HepG2 (cell line): ENCODE data around the gene FAM20C. TPM values are rescaled to one million over a fixed set of nuclear protein-coding genes. Genes with fewer than 3 reads are reported as not detected.

ENCODE experiments used
- CCAR2 ChIP-seq: fragments of 200-400 bp; formaldehyde crosslinking; optimal IDR thresholded peaks from 2 replicates; pipeline ENCODE3; 2018; ENCODE audit warnings: low read depth, mild to moderate bottlenecking, low read length, moderate library complexity
- FOXK2 ChIP-seq: fragments of 450-650 bp; IDR thresholded peaks from 2 replicates; pipeline ENCODE4 v1.6.1; 2016
- HHEX ChIP-seq: IDR thresholded peaks from 2 replicates; pipeline ENCODE4 v1.6.1; 2016; ENCODE audit warnings: control low read depth
- HNF4A ChIP-seq: sonication (generic); formaldehyde crosslinking; IDR thresholded peaks from 2 replicates; pipeline ENCODE4 v1.4.0; 2020; ENCODE audit warnings: missing genetic modification reagents
- KLF13 ChIP-seq: sonication (generic); formaldehyde crosslinking; IDR thresholded peaks from 2 replicates; pipeline ENCODE4 v1.4.0; 2020; ENCODE audit warnings: mild to moderate bottlenecking, missing genetic modification reagents
- NFIB ChIP-seq: sonication (generic); formaldehyde crosslinking; IDR thresholded peaks from 2 replicates; pipeline ENCODE4 v1.9.0; 2021; ENCODE audit warnings: missing genetic modification reagents, mild to moderate bottlenecking, borderline replicate concordance
- PLRG1 ChIP-seq: fragments of 450-650 bp; conservative IDR thresholded peaks from 2 replicates; pipeline ENCODE4 v1.6.1; 2016
- RBAK ChIP-seq: sonication (generic); formaldehyde crosslinking; IDR thresholded peaks from 2 replicates; pipeline ENCODE4 v1.5.1; 2020; ENCODE audit warnings: mild to moderate bottlenecking, missing genetic modification reagents
- RBM22 ChIP-seq: fragments of 200-400 bp; formaldehyde crosslinking; optimal IDR thresholded peaks from 2 replicates; pipeline ENCODE3; 2017; ENCODE audit warnings: mild to moderate bottlenecking, low read length, moderate library complexity
- REL ChIP-seq: sonication (generic); formaldehyde crosslinking; conservative IDR thresholded peaks from 2 replicates; pipeline ENCODE4 v1.8.0; 2022; ENCODE audit warnings: mild to moderate bottlenecking, missing genetic modification reagents, moderate library complexity
- ZBTB38 ChIP-seq: sonication (generic); formaldehyde crosslinking; IDR thresholded peaks from 2 replicates; pipeline ENCODE4 v1.5.1; 2020; ENCODE audit warnings: mild to moderate bottlenecking, missing genetic modification reagents
- ZC3H13 ChIP-seq: sonication (generic); formaldehyde crosslinking; IDR thresholded peaks from 2 replicates; pipeline ENCODE4 v1.8.1; 2023; ENCODE audit warnings: mild to moderate bottlenecking, missing genetic modification reagents, moderate library complexity
- ZFP90 ChIP-seq: sonication (generic); formaldehyde crosslinking; IDR thresholded peaks from 2 replicates; pipeline ENCODE4 v1.8.0; 2022; ENCODE audit warnings: missing genetic modification reagents, mild to moderate bottlenecking, inconsistent platforms, borderline replicate concordance
- ZNF282 ChIP-seq: fragments of 450-650 bp; IDR thresholded peaks from 2 replicates; pipeline ENCODE4 v1.6.1; 2018; ENCODE audit not compliant: partially characterized antibody
- ZNF543 ChIP-seq: sonication (generic); formaldehyde crosslinking; IDR thresholded peaks from 2 replicates; pipeline ENCODE4 v1.4.0; 2020; ENCODE audit warnings: mild to moderate bottlenecking, missing genetic modification reagents
- ZNF616 ChIP-seq: sonication (generic); formaldehyde crosslinking; IDR thresholded peaks from 2 replicates; pipeline ENCODE4 v1.5.0; 2020; ENCODE audit warnings: low read depth, mild to moderate bottlenecking, missing genetic modification reagents
- ZNF652 ChIP-seq: IDR thresholded peaks from 2 replicates; pipeline ENCODE4 v1.6.1; 2016; ENCODE audit warnings: low read depth, borderline replicate concordance
- ZNF792 ChIP-seq: IDR thresholded peaks from 2 replicates; pipeline ENCODE4 v1.6.1; 2016
- ZSCAN21 ChIP-seq: sonication (generic); formaldehyde crosslinking; IDR thresholded peaks from 2 replicates; pipeline ENCODE4 v1.8.0; 2022; ENCODE audit warnings: mild to moderate bottlenecking, missing genetic modification reagents, moderate library complexity, borderline replicate concordance
- polyA plus RNA-seq, 8 experiments: library from polyadenylated mRNA; depleted of rRNA in 3 of 8; stranded (reverse) in 7 of 8; unstranded in 1 of 8; fragments of >200 nt; fragmentation: Illumina TruSeq in 4 of 8; extraction: Trizol in 4 of 8; gene quantifications; 2 replicates each; pipeline versions ENCODE4 v1.2.1 to v1.2.3, GENCODE V29; 2011 to 2016; ENCODE audit warnings: low read depth in 4 of 8, missing spikeins in 1 of 8, mixed read lengths in 1 of 8; ENCODE audit not compliant: insufficient read depth in 1 of 8
- total RNA-seq, 5 experiments: library from RNA; depleted of rRNA; stranded (reverse); fragments of >200 nt; fragmentation: Illumina TruSeq; extraction: Trizol; gene quantifications; 2 replicates each; pipeline ENCODE4 v1.2.3, GENCODE V29; 2016; ENCODE audit warnings: low read depth in 1 of 5
- TF ChIP-seq, protein P1 (sequence below): sonication (generic); formaldehyde crosslinking; IDR thresholded peaks from 2 replicates; pipeline ENCODE4 v1.4.0; 2020; ENCODE audit warnings: missing genetic modification reagents
- TF ChIP-seq, protein P2 (sequence below): IDR thresholded peaks from 2 replicates; pipeline ENCODE4 v1.6.1; 2012; ENCODE audit warnings: inconsistent platforms
- TF ChIP-seq, protein P3 (sequence below): sonication (generic); formaldehyde crosslinking; IDR thresholded peaks from 2 replicates; pipeline ENCODE4 v1.5.0; 2020; ENCODE audit warnings: missing genetic modification reagents
- TF ChIP-seq, protein P4 (sequence below): IDR thresholded peaks from 2 replicates; pipeline ENCODE4 v1.6.1; 2018; ENCODE audit warnings: missing genetic modification reagents, mild to moderate bottlenecking, missing compliant biosample characterization
- TF ChIP-seq, protein P5 (sequence below): sonication (generic); formaldehyde crosslinking; IDR thresholded peaks from 2 replicates; pipeline ENCODE4 v1.5.0; 2020; ENCODE audit warnings: missing genetic modification reagents

Gene FAM20C
- total and polyA plus RNA-seq, 2 of the 13 experiments (the other 11 are each of a cell fraction or from before 2014, with no cell fraction given), result 11.9 to 19.9 TPM

DNA sequence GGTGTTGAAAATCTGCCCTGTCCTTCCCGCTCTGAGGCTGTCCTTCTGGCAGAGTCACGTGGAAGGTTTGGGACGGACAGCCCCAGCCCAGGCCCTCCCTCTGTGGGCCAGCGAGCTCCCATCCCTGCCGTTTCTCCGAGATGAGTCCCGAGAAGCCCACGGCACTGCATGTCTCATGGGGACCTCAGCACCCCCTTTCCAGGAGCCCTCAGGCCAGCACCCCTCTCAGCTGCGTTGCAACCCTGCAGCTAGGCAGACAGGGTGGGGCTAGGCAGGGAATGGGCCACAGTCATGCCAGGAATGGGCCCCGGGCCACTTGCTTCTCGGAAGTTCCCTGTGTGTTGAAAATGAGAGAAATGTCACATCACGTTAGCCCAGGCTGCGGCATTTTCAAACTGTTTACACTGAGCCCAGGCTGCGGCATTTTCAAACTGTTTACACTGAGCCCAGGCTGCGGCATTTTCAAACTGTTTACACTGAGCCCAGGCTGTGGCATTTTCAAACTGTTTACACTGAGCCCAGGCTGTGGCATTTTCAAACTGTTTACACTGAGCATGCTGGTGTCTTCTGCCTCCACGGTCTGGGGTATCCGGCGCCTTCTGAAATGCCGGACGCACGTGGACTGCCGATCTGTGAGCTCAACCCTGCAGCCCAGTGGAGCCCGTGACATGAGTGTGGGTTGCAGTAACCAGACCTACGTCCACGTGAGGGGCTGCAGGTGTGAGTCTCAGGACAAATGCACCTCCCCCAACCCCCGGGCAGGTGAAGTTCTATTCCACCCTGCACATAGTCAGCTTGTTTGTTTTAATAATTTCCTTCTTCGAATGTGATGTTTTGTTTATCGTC is 42.6 kb downstream of the FAM20C start (continued):
- no peak for TF ChIP-seq ZNF652 (CRISPR knock-in tag)
- TF ChIP-seq, protein P1, sequence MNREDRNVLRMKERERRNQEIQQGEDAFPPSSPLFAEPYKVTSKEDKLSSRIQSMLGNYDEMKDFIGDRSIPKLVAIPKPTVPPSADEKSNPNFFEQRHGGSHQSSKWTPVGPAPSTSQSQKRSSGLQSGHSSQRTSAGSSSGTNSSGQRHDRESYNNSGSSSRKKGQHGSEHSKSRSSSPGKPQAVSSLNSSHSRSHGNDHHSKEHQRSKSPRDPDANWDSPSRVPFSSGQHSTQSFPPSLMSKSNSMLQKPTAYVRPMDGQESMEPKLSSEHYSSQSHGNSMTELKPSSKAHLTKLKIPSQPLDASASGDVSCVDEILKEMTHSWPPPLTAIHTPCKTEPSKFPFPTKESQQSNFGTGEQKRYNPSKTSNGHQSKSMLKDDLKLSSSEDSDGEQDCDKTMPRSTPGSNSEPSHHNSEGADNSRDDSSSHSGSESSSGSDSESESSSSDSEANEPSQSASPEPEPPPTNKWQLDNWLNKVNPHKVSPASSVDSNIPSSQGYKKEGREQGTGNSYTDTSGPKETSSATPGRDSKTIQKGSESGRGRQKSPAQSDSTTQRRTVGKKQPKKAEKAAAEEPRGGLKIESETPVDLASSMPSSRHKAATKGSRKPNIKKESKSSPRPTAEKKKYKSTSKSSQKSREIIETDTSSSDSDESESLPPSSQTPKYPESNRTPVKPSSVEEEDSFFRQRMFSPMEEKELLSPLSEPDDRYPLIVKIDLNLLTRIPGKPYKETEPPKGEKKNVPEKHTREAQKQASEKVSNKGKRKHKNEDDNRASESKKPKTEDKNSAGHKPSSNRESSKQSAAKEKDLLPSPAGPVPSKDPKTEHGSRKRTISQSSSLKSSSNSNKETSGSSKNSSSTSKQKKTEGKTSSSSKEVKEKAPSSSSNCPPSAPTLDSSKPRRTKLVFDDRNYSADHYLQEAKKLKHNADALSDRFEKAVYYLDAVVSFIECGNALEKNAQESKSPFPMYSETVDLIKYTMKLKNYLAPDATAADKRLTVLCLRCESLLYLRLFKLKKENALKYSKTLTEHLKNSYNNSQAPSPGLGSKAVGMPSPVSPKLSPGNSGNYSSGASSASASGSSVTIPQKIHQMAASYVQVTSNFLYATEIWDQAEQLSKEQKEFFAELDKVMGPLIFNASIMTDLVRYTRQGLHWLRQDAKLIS (CRISPR knock-in tag), result no peak
- TF ChIP-seq ZNF543 (CRISPR knock-in tag), result 0 out of 2 replicates have a peak, but pooled peaks have one; percentile 19
- TF ChIP-seq ZNF792 (CRISPR knock-in tag), result peak; percentile 28; the same call in 1 of the 2 replicates
- TF ChIP-seq ZFP90 (CRISPR knock-in tag), result no peak
- 0 out of 2 replicates have a peak, but pooled peaks have one; percentile 20 for TF ChIP-seq HNF4A (CRISPR knock-in tag)
- TF ChIP-seq REL, result 0 out of 2 replicates have a peak, but pooled peaks have one; percentile 33
- peak; percentile 85 for TF ChIP-seq ZSCAN21 (CRISPR knock-in tag)
- TF ChIP-seq RBAK, result no peak
- TF ChIP-seq, protein P2, sequence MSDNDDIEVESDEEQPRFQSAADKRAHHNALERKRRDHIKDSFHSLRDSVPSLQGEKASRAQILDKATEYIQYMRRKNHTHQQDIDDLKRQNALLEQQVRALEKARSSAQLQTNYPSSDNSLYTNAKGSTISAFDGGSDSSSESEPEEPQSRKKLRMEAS, result peak; percentile 93
- no peak for TF ChIP-seq CCAR2
- TF ChIP-seq RBM22, result peak; percentile 42
- peak; percentile 72 for TF ChIP-seq HHEX
- TF ChIP-seq KLF13 (CRISPR knock-in tag), result no peak
- no peak for TF ChIP-seq FOXK2
- no peak for TF ChIP-seq PLRG1
- no peak for TF ChIP-seq ZBTB38
- no peak for TF ChIP-seq ZNF616 (CRISPR knock-in tag)
- TF ChIP-seq NFIB (CRISPR knock-in tag), result no peak
- 0 out of 2 replicates have a peak, but pooled peaks have one; percentile 70 for TF ChIP-seq ZC3H13 (CRISPR knock-in tag)
- TF ChIP-seq, protein P3, sequence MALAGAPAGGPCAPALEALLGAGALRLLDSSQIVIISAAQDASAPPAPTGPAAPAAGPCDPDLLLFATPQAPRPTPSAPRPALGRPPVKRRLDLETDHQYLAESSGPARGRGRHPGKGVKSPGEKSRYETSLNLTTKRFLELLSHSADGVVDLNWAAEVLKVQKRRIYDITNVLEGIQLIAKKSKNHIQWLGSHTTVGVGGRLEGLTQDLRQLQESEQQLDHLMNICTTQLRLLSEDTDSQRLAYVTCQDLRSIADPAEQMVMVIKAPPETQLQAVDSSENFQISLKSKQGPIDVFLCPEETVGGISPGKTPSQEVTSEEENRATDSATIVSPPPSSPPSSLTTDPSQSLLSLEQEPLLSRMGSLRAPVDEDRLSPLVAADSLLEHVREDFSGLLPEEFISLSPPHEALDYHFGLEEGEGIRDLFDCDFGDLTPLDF (CRISPR knock-in tag), result no peak
- TF ChIP-seq, protein P4, sequence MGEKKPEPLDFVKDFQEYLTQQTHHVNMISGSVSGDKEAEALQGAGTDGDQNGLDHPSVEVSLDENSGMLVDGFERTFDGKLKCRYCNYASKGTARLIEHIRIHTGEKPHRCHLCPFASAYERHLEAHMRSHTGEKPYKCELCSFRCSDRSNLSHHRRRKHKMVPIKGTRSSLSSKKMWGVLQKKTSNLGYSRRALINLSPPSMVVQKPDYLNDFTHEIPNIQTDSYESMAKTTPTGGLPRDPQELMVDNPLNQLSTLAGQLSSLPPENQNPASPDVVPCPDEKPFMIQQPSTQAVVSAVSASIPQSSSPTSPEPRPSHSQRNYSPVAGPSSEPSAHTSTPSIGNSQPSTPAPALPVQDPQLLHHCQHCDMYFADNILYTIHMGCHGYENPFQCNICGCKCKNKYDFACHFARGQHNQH (CRISPR knock-in tag), result peak; percentile 92
- no peak for TF ChIP-seq ZNF282
- TF ChIP-seq, protein P5, sequence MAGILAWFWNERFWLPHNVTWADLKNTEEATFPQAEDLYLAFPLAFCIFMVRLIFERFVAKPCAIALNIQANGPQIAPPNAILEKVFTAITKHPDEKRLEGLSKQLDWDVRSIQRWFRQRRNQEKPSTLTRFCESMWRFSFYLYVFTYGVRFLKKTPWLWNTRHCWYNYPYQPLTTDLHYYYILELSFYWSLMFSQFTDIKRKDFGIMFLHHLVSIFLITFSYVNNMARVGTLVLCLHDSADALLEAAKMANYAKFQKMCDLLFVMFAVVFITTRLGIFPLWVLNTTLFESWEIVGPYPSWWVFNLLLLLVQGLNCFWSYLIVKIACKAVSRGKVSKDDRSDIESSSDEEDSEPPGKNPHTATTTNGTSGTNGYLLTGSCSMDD (CRISPR knock-in tag), result no peak
